OCI-LY7 (cell line): ENCODE data around the gene RCL1. TPM values are rescaled to one million over a fixed set of nuclear protein-coding genes. Genes with fewer than 3 reads are reported as not detected.
A peak's percentile ranks its signal among the peaks of the same experiment; 100 is the strongest.

Experiments used
- BruUV-seq: library from RNA; stranded (reverse); fragments of 400-500 nt; replicated peaks from 2 replicates; lab custom pipeline; 2021; lab: Mats Ljungman, UMichigan
- CTCF ChIA-PET: fragments of 300-600 bp; sonication (Branson Sonifier 250); formaldehyde crosslinking; loops from one replicate; lab custom pipeline; 2022; ENCODE audit warnings: antibody characterized with exemption; ENCODE audit not compliant: unreplicated experiment; lab: Charles Lee
- POLR2A ChIA-PET: fragments of 300-600 bp; sonication (Branson Sonifier 250); formaldehyde crosslinking; loops from one replicate; lab custom pipeline; 2022; ENCODE audit warnings: antibody characterized with exemption; lab: Charles Lee
- DNase-seq: peaks from one replicate; pipeline ENCODE4 v3.0.0-alpha.2; 2015; ENCODE audit warnings: low spot score
- H2AFZ ChIP-seq: fragments of 200-600 bp; sonication (generic), shearing (Covaris generic); 2 replicates; pipeline ENCODE4 v1.6.1; 2014; ENCODE audit warnings: mild to moderate bottlenecking, antibody characterized with exemption, low read length, moderate library complexity
- H3K27ac ChIP-seq: fragments of 200-600 bp; sonication (generic); 2 replicates; pipeline ENCODE4 v1.5.1; 2014; ENCODE audit warnings: mixed run types, low read depth, mild to moderate bottlenecking, moderate library complexity, low read length, inconsistent platforms; ENCODE audit not compliant: poor library complexity, severe bottlenecking
- H3K36me3 ChIP-seq: fragments of 200-600 bp; sonication (generic); 2 replicates; pipeline ENCODE4 v1.6.1; 2014; ENCODE audit warnings: mild to moderate bottlenecking, antibody characterized with exemption, low read length, moderate library complexity, mixed read lengths; ENCODE audit not compliant: insufficient read depth
- H3K4me1 ChIP-seq: fragments of 200-600 bp; sonication (generic); 2 replicates; pipeline ENCODE4 v1.5.1; 2014; ENCODE audit warnings: mild to moderate bottlenecking, low read length; ENCODE audit not compliant: insufficient read depth, poor library complexity, severe bottlenecking
- H3K4me2 ChIP-seq: fragments of 200-600 bp; sonication (generic); 2 replicates; pipeline ENCODE4 v1.6.1; 2014; ENCODE audit warnings: mild to moderate bottlenecking, low read length
- H3K4me3 ChIP-seq: fragments of 200-600 bp; sonication (generic); 2 replicates; pipeline ENCODE4 v1.5.1; 2014; ENCODE audit warnings: mild to moderate bottlenecking, low read depth, low read length; ENCODE audit not compliant: poor library complexity, severe bottlenecking
- H3K79me2 ChIP-seq: fragments of 200-600 bp; sonication (generic); 2 replicates; pipeline ENCODE4 v1.6.1; 2016; ENCODE audit warnings: low read depth, mild to moderate bottlenecking, low read length, moderate library complexity, mixed read lengths; ENCODE audit not compliant: insufficient read depth
- H3K9me2 ChIP-seq: fragments of 200-600 bp; sonication (generic); 2 replicates; pipeline ENCODE4 v1.6.1; 2016; ENCODE audit warnings: mild to moderate bottlenecking, low read length, mixed read lengths; ENCODE audit not compliant: insufficient read depth
- H3K9me3 ChIP-seq: fragments of 200-600 bp; sonication (generic); 2 replicates; pipeline ENCODE4 v1.6.1; 2014; ENCODE audit warnings: mild to moderate bottlenecking, mixed run types, low read length, mixed read lengths
- H4K20me1 ChIP-seq: fragments of 200-600 bp; sonication (generic); 2 replicates; pipeline ENCODE4 v1.6.1; 2014; ENCODE audit warnings: mild to moderate bottlenecking, antibody characterized with exemption, low read length, moderate library complexity, mixed read lengths; ENCODE audit not compliant: insufficient read depth
- CTCF ChIP-seq: fragments of 200-600 bp; sonication (generic); conservative IDR thresholded peaks from 2 replicates; pipeline ENCODE4 v1.5.1; 2014; ENCODE audit warnings: mild to moderate bottlenecking, antibody characterized with exemption, low read length, moderate library complexity, mixed read lengths
- EZH2phosphoT487 ChIP-seq: fragments of 200-600 bp; sonication (generic); IDR thresholded peaks from 2 replicates; pipeline ENCODE4 v1.6.1; 2018; ENCODE audit warnings: low read depth, borderline replicate concordance, mild to moderate bottlenecking, mixed run types, antibody characterized with exemption, low read length, moderate library complexity, mixed read lengths
- intact Hi-C: fragments of 100-400 bp; cut with micrococcal nuclease; formaldehyde crosslinking; loops from one replicate; pipeline ENCODE4 v1.10.0; 2022; ENCODE audit not compliant: unreplicated experiment
- total RNA-seq, 2 experiments: library from RNA; depleted of rRNA in 1 of 2; stranded (reverse); fragments of >200 nt in 1 of 2; shearing (Covaris generic) in 1 of 2; gene quantifications; 2 replicates each; pipeline ENCODE4 v1.2.3, GENCODE V29; 2014 to 2022

RCL1 gene
- total RNA-seq, 2 experiments from 2014 or later: 27.5 to 31.3 TPM

- Histone ChIP-seq H4K20me1 (peaks cover 33% of the 10 kb centered on the region), H3K36me3 (peaks cover 30% of the 10 kb centered on the region), H3K27ac (no peak overlapping the region), H2AFZ (no peak overlapping the region), H3K4me3 (no peak overlapping the region), H3K4me2 (no peak overlapping the region), H3K9me2 (no peaks in the 10 kb centered on the region), H3K9me3 (no peaks in the 10 kb centered on the region; the same call in 1 of the 2 replicates), H3K79me2 (peaks cover 82% of the 10 kb centered on the region), H3K4me1 (peaks cover 46% of the 10 kb centered on the region)
- ChIA-PET CTCF (no interaction called here), POLR2A (interaction anchor here (0.6 to 1.0 kb wide), 3 partner anchors 9 to 76 kb away, joined by 3 to 4 read pairs (median 4); no protein-coding TSS in a partner anchor)
- intact Hi-C loops: loop anchor here (10.0 kb wide), 1 partner anchor 828 kb away; the partner anchor contains the start of gene RIC1
- no peak for DNase-seq
- TF ChIP-seq EZH2phosphoT487 (no peak), CTCF (no peak)
- BruUV-seq: no TSS peak
Observed at GRCh38 chr9:4796530-4796929, 3.8 kb downstream of the RCL1 start.

GRCh38 chr9:4796988-4797853, 4.5 kb downstream of the RCL1 start:
- Histone ChIP-seq H3K4me1 (peaks cover 42% of the 10 kb centered on the region), H3K9me3 (no peaks in the 10 kb centered on the region), H3K27ac (peak overlapping the region; percentile 4), H2AFZ (no peak overlapping the region), H4K20me1 (peaks cover 33% of the 10 kb centered on the region), H3K9me2 (no peaks in the 10 kb centered on the region), H3K4me3 (peak overlapping the region; percentile 18), H3K79me2 (peaks cover 89% of the 10 kb centered on the region), H3K36me3 (peaks cover 37% of the 10 kb centered on the region), H3K4me2 (peak overlapping the region; percentile 59)
- CTCF ChIA-PET: no interaction called here
- BruUV-seq: no TSS peak
- TF ChIP-seq EZH2phosphoT487 (no peak), CTCF (peak; percentile 88)
- DNase-seq: peak; percentile 50
- intact Hi-C loops: loop anchor here (10.0 kb wide), 1 partner anchor 828 kb away; the partner anchor contains the start of gene RIC1
- POLR2A ChIA-PET: interaction anchor here (0.7 to 1.0 kb wide), 2 partner anchors 9 to 15 kb away, joined by 3 to 4 read pairs; no protein-coding TSS in a partner anchor

- intact Hi-C loops: loop anchor here (10.0 kb wide), 1 partner anchor 827 kb away; the partner anchor contains the start of gene RIC1
- Histone ChIP-seq H3K4me1 (peaks cover 42% of the 10 kb centered on the region), H3K9me3 (no peaks in the 10 kb centered on the region), H3K27ac (peak overlapping the region; percentile 4), H3K9me2 (no peaks in the 10 kb centered on the region), H3K4me3 (peak overlapping the region; percentile 18), H2AFZ (no peak overlapping the region), H3K79me2 (peaks cover 95% of the 10 kb centered on the region), H3K4me2 (peak overlapping the region; percentile 59), H3K36me3 (peaks cover 42% of the 10 kb centered on the region), H4K20me1 (peaks cover 33% of the 10 kb centered on the region)
- ChIA-PET CTCF (no interaction called here), POLR2A (no interaction called here)
- no TSS peak for BruUV-seq
- TF ChIP-seq EZH2phosphoT487: no peak
- TF ChIP-seq CTCF: no peak
- no peak for DNase-seq
Observed at GRCh38 chr9:4797854-4798150, 5.1 kb downstream of the RCL1 start.
